CD14-positive monocyte (primary cell): Measurements from ENCODE around the gene ADRB1. TPM values are rescaled to one million over a fixed set of nuclear protein-coding genes. Genes with fewer than 3 reads are reported as not detected.
A peak's percentile ranks its signal among the peaks of the same experiment; 100 is the strongest.

ENCODE experiments used
- DNase-seq, 3 donors: peaks; one replicate each; pipeline ENCODE4 v3.0.0-alpha.2; 2011 to 2022
- H2AFZ ChIP-seq: 2 replicates; pipeline ENCODE4 v1.6.0; 2012; ENCODE audit warnings: mild to moderate bottlenecking, low read depth, low read length, inconsistent platforms; ENCODE audit not compliant: insufficient read depth, poor library complexity, severe bottlenecking
- H3K27ac ChIP-seq, 2 donors: 1 replicate in 1 of 2; 2 replicates in 1 of 2; pipeline ENCODE4 v1.5.1; 2012 to 2013; ENCODE audit warnings: low read length in 2 of 2, control low read depth in 1 of 2, inconsistent platforms in 1 of 2, low read depth in 1 of 2, mild to moderate bottlenecking in 1 of 2
- H3K27me3 ChIP-seq, 2 donors: one replicate each; pipeline versions ENCODE4 v1.6.0 to v1.6.1; 2011 to 2013; ENCODE audit warnings: low read length in 2 of 2; ENCODE audit not compliant: control insufficient read depth in 2 of 2, insufficient read depth in 2 of 2
- H3K36me3 ChIP-seq, 2 donors: replicated peaks in 1 of 2; 1 replicate in 1 of 2; 2 replicates in 1 of 2; pipeline versions ENCODE4 v1.5.1 to v1.6.1; 2012 to 2013; ENCODE audit warnings: low read length in 2 of 2, control low read depth in 1 of 2, inconsistent platforms in 1 of 2, mild to moderate bottlenecking in 1 of 2; ENCODE audit not compliant: insufficient read depth in 2 of 2, control insufficient read depth in 1 of 2
- H3K4me1 ChIP-seq, 2 donors: 1 replicate in 1 of 2; 2 replicates in 1 of 2; pipeline versions ENCODE4 v1.5.1 to v1.6.1; 2012 to 2013; ENCODE audit warnings: low read length in 2 of 2, control low read depth in 1 of 2, inconsistent platforms in 1 of 2, mild to moderate bottlenecking in 1 of 2, moderate library complexity in 1 of 2; ENCODE audit not compliant: insufficient read depth in 2 of 2, control insufficient read depth in 1 of 2
- H3K4me2 ChIP-seq: replicated peaks from 2 replicates; pipeline ENCODE3; 2012; ENCODE audit warnings: low read length, moderate library complexity, mild to moderate bottlenecking; ENCODE audit not compliant: poor library complexity, severe bottlenecking; ENCODE audit errors: extremely low read depth
- H3K4me3 ChIP-seq, 3 experiments: fragments of 200-600 bp in 1 of 3; sonication (generic) in 1 of 3; replicated peaks in 1 of 3; 1 replicate in 2 of 3; 2 replicates in 1 of 3; pipeline ENCODE4 v1.5.1; 2011 to 2013; ENCODE audit warnings: low read length in 3 of 3, mild to moderate bottlenecking in 3 of 3, control low read depth in 2 of 3, low read depth in 2 of 3, inconsistent platforms in 1 of 3, moderate library complexity in 1 of 3
- H3K79me2 ChIP-seq: 2 replicates; pipeline ENCODE4 v1.6.0; 2012; ENCODE audit warnings: mild to moderate bottlenecking, control low read depth, inconsistent platforms, low read length, moderate library complexity; ENCODE audit not compliant: insufficient read depth
- H3K9ac ChIP-seq: 2 replicates; pipeline ENCODE4 v1.6.0; 2017; ENCODE audit warnings: low read length, mild to moderate bottlenecking; ENCODE audit not compliant: insufficient read depth, poor library complexity, severe bottlenecking
- H3K9me3 ChIP-seq, 2 donors: replicated peaks in 1 of 2; 1 replicate in 1 of 2; 2 replicates in 1 of 2; pipeline versions ENCODE4 v1.5.1 to v1.6.1; 2012 to 2013; ENCODE audit warnings: low read length in 2 of 2, control low read depth in 1 of 2; ENCODE audit not compliant: control insufficient read depth in 1 of 2, insufficient read depth in 1 of 2
- H4K20me1 ChIP-seq: 2 replicates; pipeline ENCODE4 v1.6.0; 2012; ENCODE audit warnings: mild to moderate bottlenecking, low read length, control low read depth, moderate library complexity; ENCODE audit not compliant: insufficient read depth
- H3K27ac Mint-ChIP-seq, 7 donors: one replicate each; pipeline ENCODE4 v1.8.0; 2020; ENCODE audit warnings: mild to moderate bottlenecking in 7 of 7, mixed read lengths in 7 of 7, moderate library complexity in 6 of 7, inconsistent platforms in 2 of 7
- H3K27me3 Mint-ChIP-seq, 3 donors: one replicate each; pipeline ENCODE4 v1.8.0; 2021 to 2022; ENCODE audit warnings: low read depth in 3 of 3, mild to moderate bottlenecking in 3 of 3, mixed read lengths in 3 of 3, moderate library complexity in 3 of 3, inconsistent platforms in 1 of 3
- H3K36me3 Mint-ChIP-seq, 2 donors: one replicate each; pipeline ENCODE4 v1.8.0; 2020; ENCODE audit warnings: mixed read lengths in 2 of 2, inconsistent platforms in 1 of 2, mild to moderate bottlenecking in 1 of 2
- H3K4me1 Mint-ChIP-seq: one replicate; pipeline ENCODE4 v1.8.0; 2020; ENCODE audit warnings: mild to moderate bottlenecking, mixed read lengths
- H3K4me3 Mint-ChIP-seq, 2 donors: one replicate each; pipeline ENCODE4 v1.8.0; 2020; ENCODE audit warnings: mild to moderate bottlenecking in 2 of 2, mixed read lengths in 2 of 2, moderate library complexity in 1 of 2
- H3K9me3 Mint-ChIP-seq, 7 donors: one replicate each; pipeline ENCODE4 v1.8.0; 2020 to 2022; ENCODE audit warnings: mixed read lengths in 7 of 7, mild to moderate bottlenecking in 6 of 7, moderate library complexity in 6 of 7, inconsistent platforms in 2 of 7
- WGBS: methylation state at CpG from one replicate; pipeline ENCODE4 v1.1.5; 2013; ENCODE audit warnings: missing lambda C conversion rate; ENCODE audit not compliant: insufficient coverage; 5-methylcytosine and 5-hydroxymethylcytosine counted together
- intact Hi-C, 2 donors: fragments of 100-400 bp; cut with micrococcal nuclease; formaldehyde crosslinking; loops; one replicate each; pipeline versions ENCODE4 v1.15.0 to v1.15.1; 2023
- polyA plus RNA-seq, 3 donors: library from polyadenylated mRNA; depleted of rRNA in 1 of 3; unstranded in 2 of 3; stranded (reverse) in 1 of 3; fragments of 300-500 nt in 2 of 3; fragments of >200 nt in 1 of 3; fragmentation: Illumina TruSeq in 2 of 3; gene quantifications; 1 replicate in 2 of 3; 2 replicates in 1 of 3; pipeline ENCODE4 v1.2.3, GENCODE V29; 2012 to 2021
- TF ChIP-seq, protein P1 (sequence below): fragments of 200-600 bp; IDR thresholded peaks from one replicate; pipeline ENCODE4 v1.8.0; 2022; ENCODE audit warnings: antibody characterized with exemption, mild to moderate bottlenecking

The ADRB1 gene
- polyA plus RNA-seq, 3 donors = 0.05 to 3.4 TPM; not detected in 1

DNA sequence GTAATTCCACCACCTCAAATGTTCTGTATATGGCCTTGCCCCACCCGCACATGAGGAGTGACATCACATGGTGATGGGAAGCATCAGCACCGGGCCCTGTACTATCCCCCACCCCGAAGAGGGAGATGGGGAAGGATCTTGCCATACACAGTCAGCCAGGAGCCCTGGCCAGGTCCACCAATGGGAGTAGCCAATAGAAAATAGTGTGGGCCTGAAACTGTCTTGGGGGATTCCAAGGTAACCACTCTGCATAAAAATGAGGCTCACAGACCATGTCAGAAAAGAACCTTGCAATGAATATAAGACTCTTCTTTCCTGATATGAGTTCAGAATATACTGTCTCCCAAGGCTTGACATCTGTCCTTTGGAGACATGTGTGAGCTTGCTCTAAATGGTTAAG is 51.1 kb downstream of the ADRB1 start:
- peaks cover 0 to 12% (median 10%) of the 10 kb centered on the region in 7 donors for H3K9me3 Mint-ChIP-seq
- WGBS = 100% methylated on average over 1 of the region's 3 CpGs
- Histone ChIP-seq H3K9ac (no peak overlapping the region), H3K27me3 (no peaks in the 10 kb centered on the region), H3K4me3 (no peak overlapping the region), H3K79me2 (no peaks in the 10 kb centered on the region), H3K9me3 (peaks cover 0 to 9% of the 10 kb centered on the region in 2 donors), H2AFZ (no peak overlapping the region), H3K27ac (no peak overlapping the region), H3K4me1 (peaks cover 24 to 36% of the 10 kb centered on the region in 2 donors), H3K4me2 (no peak overlapping the region), H4K20me1 (no peaks in the 10 kb centered on the region), H3K36me3 (no peaks in the 10 kb centered on the region)
- no peak for DNase-seq
- peaks cover 4 to 5% (median 5%) of the 10 kb centered on the region in 3 donors for H3K27me3 Mint-ChIP-seq
- H3K4me3 Mint-ChIP-seq = no peak overlapping the region
- peaks cover 0 to 4% of the 10 kb centered on the region in 2 donors for H3K36me3 Mint-ChIP-seq
- H3K4me1 Mint-ChIP-seq = peaks cover 43% of the 10 kb centered on the region
- H3K27ac Mint-ChIP-seq = no peak overlapping the region
- intact Hi-C loops = no loop called here
- TF ChIP-seq, protein P1, sequence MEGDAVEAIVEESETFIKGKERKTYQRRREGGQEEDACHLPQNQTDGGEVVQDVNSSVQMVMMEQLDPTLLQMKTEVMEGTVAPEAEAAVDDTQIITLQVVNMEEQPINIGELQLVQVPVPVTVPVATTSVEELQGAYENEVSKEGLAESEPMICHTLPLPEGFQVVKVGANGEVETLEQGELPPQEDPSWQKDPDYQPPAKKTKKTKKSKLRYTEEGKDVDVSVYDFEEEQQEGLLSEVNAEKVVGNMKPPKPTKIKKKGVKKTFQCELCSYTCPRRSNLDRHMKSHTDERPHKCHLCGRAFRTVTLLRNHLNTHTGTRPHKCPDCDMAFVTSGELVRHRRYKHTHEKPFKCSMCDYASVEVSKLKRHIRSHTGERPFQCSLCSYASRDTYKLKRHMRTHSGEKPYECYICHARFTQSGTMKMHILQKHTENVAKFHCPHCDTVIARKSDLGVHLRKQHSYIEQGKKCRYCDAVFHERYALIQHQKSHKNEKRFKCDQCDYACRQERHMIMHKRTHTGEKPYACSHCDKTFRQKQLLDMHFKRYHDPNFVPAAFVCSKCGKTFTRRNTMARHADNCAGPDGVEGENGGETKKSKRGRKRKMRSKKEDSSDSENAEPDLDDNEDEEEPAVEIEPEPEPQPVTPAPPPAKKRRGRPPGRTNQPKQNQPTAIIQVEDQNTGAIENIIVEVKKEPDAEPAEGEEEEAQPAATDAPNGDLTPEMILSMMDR = no peak

DNA sequence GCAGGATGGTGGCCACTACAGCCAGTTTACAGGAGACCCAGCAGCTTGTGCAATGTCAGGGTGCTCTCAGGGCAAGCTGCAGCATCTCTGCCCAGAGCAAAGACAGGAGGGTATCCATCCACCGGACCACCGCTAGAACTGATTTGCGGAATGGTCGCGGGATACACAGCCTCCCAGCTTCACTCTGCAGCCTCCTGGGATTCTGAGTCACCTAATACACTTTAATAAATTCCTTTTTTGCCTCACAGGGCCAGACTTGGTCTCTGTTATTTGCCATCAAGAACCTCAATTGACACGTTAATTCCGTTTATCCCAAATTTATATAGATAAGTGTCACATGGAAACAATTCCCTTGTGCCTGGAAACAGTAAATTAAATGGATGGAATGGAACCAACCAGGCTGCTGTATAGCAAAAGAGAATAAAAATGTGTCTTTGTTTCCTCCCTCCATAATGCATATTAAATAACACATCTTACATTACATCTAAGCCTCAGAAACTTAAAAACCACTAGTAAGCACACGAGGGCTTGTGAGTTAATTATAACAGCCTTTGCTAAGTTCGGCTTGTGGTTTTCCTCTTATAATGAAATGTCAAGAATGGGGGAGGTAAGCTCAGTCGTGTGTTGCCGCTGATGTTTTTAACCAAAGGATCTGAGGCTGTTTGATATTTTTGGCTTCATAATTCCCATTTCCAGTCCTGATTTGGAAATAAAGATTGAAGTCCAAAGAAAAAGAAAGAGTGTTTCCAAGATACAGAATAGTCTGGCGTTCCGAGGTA is 52.1 kb downstream of the ADRB1 start:
- H3K27me3 ChIP-seq = peaks cover 6% of the 10 kb centered on the region in 2 donors
- peak overlapping the region; percentile 43 for H3K4me2 ChIP-seq
- Mint-ChIP-seq H3K4me1 (peaks cover 52% of the 10 kb centered on the region), H3K4me3 (peak overlapping the region in 1 of 2 donors; percentile 59), H3K27ac (peak overlapping the region in 1 of 7 donors; percentile 60), H3K9me3 (peaks cover 0 to 20% (median 10%) of the 10 kb centered on the region in 7 donors), H3K36me3 (peaks cover 4 to 12% of the 10 kb centered on the region in 2 donors), H3K27me3 (peaks cover 13 to 15% (median 13%) of the 10 kb centered on the region in 3 donors)
- no peak overlapping the region for H3K27ac ChIP-seq
- peaks cover 0 to 9% of the 10 kb centered on the region in 2 donors for H3K9me3 ChIP-seq
- WGBS = 49% methylated on average over 5 of the region's 13 CpGs
- H4K20me1 ChIP-seq = no peaks in the 10 kb centered on the region
- no peaks in the 10 kb centered on the region for H3K36me3 ChIP-seq
- no peak overlapping the region for H2AFZ ChIP-seq
- no peak for DNase-seq
- H3K4me3 ChIP-seq = peak overlapping the region in 1 of 3 experiments; percentile 6
- intact Hi-C loops = no loop called here
- TF ChIP-seq, protein P1 = no peak
- no peak overlapping the region for H3K9ac ChIP-seq
- H3K79me2 ChIP-seq = no peaks in the 10 kb centered on the region
- H3K4me1 ChIP-seq = peaks cover 29 to 46% of the 10 kb centered on the region in 2 donors

Other genes with a start within 250 kb of the ADRB1 start
- 1 to 10 TPM in 2 of 3 donors, under 1 TPM in 1; 1.00 to 1.3 (median 1.3) TPM for gene DCLRE1A, start 189.8 kb upstream of the ADRB1 start, polyA plus RNA-seq
- gene NHLRC2, start 189.2 kb upstream of the ADRB1 start, polyA plus RNA-seq = 1 to 10 TPM; 2.8 to 6.9 (median 5.3) TPM
- 1 to 10 TPM; 6.9 to 9.8 (median 8.9) TPM for gene CCDC186, start 130.3 kb downstream of the ADRB1 start, polyA plus RNA-seq
- not detected for gene TDRD1, start 135.5 kb downstream of the ADRB1 start, polyA plus RNA-seq
- gene VWA2, start 195.4 kb downstream of the ADRB1 start, polyA plus RNA-seq = not detected